HG02840 (cell line): ENCODE data around the gene TTC7B.

Source experiments
- ATAC-seq: cut with Tn5 transposase; IDR thresholded peaks from one replicate; pipeline ENCODE4 v1.9.1; 2021; ENCODE audit warnings: mild to moderate bottlenecking, moderate library complexity, moderate number of reproducible peaks; ENCODE audit not compliant: unreplicated experiment, low FRiP score

TTC7B gene

DNA sequence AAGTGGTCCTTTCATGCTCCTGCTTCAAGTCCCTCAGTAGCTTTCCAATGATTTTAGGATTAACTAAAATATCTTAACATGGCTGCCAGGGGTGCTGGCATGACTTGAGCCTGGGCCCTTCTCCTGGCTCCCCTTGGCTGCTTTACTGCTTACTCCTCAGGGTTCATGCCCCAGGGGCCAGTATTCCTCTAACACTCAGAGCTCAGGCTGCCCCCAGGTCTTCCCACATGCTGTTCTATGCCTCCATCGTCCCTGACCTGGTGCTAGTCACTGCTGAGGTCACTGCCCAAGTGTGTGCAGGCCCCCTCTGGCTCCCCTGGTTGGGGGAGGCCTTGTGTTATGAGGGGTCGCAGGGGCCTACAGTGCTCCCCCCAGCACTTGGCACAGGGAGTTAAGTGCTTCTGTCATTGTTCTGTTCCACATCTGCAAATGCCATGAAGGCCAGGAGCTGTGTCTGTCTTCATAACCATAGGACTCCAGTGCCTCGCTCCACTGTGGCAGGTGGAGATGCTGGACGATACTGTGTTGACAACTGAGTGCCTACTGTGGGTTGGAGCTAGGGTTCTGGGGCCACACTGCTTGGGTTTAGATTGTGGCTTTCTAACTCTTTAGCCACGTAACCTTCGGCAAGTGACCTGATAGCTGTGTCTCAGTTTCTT, 228.8 kb downstream of the TTC7B start:
- ATAC-seq, result no peak

DNA sequence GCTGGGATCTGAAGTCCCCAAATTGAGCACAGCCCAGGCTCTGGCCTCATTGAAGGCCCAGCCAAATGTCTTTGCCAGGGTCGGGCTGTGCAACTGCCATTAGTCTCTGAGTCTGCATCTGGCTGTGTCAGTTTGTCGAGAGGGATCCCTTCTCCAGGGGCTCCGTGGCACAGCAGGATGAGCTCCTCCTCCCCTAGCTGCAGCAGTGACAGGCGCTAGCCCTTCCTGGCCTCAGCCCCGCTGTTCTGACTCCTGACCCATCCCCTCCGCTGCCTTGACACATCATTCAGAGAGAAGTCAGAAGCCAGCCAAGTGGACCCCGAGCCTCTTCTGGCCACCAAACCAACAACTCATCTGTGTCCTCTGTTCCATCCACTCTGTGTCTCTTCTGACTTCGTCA, 231.1 kb downstream of the TTC7B start:
- no peak for ATAC-seq

DNA sequence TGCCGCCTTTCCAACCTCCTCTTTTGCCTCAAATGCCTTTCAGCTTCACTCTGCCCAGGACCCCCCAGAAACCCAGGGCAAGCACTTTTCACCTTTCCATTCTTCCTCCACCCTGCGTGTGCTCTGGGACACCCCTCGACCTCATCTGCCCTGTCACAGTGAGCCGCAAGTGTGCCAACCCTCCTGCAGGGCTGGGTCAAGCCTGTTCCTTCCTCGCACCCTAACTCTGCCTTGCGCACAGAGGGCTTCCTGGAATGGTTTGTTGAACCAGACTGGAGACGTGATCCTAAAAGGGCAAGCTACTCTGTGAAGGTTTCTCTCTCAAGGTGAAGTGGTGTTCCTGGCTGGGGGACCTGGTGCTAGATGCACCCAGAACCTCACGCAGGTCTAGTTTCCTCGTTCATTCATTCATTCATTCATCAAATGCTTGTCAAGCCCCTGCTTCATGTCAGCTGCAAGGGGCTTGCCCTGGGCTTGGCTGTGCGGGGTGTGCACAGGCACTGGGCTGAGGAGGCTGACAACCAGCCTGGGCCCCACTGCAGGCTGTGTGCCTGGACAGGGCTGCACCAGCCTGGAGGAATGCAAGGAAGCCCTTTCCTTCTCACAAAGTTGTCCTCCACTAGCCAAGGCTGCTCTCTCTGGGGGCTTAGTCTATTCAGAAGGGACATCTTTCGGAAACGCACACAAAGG, 232.2 kb downstream of the TTC7B start:
- no peak for ATAC-seq

DNA sequence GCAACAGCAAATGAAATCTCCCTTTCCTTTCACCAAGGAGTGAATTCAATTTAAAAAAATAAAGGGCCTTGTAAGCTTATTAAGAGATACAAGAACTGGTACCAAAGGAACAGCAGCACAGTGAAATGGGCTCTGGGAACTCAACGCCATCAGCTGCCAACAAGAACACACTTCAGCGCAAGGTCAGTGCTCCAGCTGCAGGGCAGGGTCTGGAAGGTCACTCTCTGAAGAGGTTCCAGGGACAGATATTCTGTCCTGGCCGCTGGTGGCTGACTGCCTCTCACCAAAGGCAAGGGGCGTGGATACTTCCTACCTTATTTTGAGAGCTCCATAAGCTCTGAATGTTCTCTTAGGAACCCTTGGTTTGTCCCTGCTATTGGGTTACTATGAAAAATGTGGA, 232.8 kb downstream of the TTC7B start:
- ATAC-seq, result no peak

DNA sequence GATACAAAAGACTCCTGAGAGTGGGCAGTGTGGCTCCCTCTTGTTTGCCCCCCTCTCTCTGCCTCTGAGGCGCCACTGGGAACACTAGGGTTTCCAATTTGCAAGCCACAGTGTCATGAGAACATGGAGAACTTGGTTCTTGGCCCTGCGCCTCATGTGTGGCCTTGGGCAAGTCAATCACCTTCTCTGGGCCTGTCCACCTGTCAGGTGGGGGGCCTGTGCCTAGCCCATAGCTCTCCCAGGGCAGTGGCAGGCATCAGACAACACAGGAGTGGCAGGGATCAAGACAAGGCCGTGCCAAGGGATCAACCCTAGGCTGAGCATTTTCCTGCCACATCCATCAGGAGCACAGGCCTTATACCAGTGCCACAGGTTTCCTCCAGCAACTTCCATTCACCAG, 234.1 kb downstream of the TTC7B start:
- no peak for ATAC-seq

DNA sequence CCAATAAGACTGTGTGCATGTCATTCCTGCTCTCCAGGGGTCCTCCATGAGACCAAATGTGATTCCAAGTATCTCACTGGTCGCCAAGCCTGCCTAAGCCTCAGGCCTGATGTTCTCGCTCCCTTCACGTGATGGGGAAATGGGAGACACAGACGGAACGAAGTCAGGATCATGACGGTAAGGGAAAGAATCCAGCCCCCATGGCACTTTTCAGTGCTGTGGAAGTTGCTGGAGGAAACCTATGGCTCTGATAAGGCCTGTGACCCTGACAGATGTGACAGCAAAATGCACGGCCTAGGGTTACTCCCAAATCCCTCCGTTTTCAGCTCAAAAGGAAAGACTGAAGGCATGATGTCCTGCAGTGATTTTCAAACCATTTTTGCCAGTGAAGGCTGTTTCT, 234.5 kb downstream of the TTC7B start:
- no peak for ATAC-seq

DNA sequence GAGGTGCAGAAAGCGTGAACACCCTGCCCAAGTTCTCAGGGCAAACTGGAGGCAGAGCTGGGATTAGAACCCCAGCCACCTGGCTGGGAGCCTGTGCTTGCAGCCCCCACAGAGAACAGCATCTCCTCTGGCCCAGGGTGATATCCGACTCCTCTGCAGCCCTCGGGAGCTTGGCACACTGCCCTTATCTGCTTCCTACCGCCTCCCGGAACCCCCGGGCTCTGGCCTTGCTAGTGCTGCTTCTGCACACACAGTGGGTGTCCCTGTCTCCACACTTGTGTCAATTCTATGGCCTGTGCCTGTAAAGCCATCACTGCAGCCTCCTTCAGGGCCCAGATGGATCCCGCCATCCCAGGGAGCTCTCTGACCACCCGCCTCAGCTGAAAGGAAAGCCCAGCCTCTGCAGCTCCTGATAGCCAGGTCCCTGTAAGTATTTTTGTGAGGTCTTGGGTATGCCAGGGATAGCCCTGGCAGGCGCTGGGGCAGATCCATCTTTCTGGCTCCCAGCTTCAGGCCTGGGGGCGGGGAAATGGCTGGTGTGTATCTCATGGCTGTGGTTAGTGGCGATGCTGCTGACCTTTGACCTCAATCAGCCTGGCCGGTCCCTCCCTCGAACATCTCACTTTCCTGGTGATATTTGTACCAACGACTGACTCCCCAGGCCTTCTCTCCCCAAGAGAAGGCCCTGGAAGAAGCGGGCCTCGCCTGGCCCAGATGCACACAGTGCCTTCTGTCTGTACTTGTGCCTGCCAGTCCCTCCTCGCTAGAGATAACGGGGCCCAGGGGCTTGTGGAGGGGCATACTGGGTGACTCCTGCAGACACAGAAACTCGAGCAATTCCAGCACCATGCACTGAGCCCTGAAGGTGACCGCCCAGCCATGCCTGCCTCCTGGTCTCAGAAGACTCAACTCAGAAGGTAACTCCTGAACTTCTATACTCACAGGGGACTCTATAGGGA, 235.6 kb downstream of the TTC7B start:
- ATAC-seq, result no peak

DNA sequence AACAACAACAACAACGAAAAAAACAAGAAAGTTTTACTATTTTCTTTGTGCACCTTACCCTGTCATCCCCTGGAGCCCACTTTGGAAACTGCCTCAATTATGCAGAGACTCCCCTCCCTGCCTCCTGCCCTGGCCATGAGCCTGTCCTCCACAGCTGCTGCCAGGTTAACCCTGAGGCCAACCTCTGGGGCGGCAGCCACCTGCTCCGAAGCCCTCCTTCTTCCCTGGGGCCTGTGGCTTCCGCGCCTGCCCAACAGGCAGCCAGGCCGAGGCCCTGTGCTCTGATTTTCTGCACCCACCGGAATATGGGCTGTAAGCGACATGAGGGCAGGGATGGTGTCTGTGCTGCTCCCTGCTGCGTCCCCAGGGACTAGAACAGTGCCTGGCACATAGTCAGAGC, 236.4 kb downstream of the TTC7B start:
- no peak for ATAC-seq

DNA sequence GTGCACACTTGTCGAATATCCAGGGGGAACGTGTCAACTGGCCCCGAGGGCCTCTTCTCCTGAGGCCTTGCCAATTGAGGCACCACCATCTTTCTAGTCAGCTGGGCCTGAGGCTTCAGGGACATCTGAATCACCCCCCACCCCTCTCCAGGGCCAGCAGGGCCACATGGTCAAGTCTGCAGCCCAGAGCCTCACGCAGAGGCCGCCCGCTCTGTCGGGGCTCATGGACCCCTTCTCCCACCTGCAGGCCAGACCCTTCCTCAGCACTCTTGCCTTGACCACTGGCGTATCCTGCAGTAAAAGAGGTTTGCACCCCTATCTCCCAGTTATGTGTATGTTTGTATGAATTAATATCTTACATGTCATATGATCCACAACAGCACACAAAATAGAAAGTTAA, 237.1 kb downstream of the TTC7B start:
- no peak for ATAC-seq

DNA sequence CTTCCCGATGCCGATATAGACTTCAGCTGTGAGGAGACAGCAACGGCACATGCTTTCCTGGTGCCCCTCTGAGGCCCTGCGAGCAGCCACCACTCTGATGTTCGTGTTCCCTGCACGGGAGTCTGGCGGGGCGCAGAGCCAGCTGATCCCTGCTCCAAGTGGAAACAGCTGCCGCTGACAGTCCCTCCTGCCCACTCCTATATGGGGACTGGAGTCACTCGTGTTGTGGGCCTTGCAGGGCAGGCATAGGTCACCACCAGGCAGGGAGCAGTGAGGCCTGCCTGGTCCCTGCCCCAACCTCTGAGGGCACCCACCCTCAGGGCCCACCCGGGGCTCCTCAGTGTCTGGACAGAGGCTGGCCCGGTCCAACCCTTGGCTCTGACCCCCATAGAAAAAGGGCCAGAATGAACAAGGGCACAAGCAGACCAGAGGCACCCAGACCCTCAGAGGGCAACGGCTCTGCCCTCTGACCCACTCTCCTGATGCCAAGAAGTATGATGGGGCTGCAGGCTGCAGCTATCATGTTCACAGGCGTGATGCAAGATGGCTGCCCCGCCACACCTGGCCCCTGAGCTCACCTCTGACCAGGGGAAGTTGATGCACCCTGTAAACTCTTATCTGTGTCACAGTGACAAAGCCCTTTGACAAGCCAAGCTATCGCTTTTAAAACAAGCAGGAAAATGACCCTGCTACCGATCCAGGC, 237.8 kb downstream of the TTC7B start:
- no peak for ATAC-seq

DNA sequence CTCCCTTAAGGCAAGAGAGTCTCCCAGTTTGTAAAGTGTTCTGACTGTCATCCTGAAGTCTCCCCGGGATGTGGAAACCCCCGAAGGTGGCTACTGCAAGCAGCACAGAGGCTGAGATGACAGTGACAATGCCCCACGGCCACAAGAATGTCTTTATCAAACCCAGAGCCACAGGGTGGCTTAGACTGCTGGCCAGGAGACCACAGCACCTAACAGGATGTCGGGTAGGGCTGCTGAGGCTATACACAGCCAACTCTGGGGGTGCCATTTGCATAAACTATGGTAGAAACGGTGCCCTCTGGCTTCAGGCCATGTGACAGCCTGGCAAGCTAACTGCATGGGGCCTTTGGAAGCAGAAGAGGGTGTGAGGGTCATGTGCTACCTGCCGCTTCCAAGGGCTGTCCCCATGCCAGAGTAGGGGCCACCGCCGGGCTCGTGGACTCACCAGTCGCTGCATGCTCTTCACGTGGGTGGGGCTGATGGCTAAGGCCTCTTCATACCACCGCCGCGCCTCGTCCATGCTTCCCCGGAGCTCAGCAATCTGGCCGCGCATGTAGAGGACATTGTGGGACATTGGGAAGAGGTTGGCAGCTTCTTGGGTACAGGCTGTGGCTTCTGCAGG, 238.5 kb downstream of the TTC7B start:
- ATAC-seq, result no peak

DNA sequence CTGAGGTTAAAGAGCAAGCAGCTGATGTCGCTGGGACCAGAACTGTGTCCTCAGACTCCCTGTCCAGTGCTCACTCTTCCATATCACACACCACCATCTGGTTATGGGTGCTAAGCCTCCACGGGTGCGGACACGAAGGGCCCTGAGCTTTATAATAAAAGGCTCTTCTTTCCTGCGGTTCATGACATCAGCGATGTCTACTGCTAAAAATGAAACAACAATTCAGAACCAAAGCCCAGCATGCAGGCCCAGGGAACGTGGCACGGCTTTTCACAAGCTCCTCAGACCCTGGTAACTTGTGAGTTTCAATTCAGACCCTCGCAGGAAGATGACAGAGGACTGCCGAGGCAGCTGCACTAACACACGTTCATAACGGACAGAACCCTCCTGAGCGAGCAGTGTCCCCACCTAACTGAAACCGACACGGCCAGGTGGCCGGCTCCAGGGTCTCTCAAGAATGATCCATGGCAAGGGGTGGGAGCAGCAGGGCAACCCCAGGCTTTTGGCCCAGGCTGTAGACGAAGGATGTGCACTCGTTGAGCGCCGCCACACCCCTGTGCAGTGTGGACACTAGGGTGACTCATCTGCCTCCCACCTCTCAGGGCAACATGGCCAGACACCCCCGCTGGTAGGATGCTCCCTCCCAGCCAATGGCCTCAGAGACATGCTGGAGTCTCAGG, 239.1 kb downstream of the TTC7B start:
- no peak for ATAC-seq

DNA sequence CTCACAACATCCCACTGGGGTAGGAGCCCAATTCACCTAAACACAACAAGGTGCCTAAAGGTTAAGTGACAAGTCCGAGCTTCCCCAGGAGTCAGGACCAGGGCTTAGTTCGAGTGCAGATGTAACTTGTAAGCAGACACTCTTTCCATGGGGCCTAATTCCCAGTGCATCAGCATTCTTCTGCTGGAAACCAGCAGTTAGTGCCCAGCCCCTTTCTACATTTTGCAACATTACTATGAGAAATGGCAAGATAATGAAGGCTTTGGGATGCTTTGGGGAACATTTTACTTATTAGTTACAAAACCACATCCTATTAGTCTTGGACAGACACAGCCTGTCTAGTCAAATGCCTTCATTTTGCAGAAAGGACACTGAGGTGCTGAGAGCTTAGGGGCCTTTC, 239.6 kb downstream of the TTC7B start:
- ATAC-seq, result no peak

DNA sequence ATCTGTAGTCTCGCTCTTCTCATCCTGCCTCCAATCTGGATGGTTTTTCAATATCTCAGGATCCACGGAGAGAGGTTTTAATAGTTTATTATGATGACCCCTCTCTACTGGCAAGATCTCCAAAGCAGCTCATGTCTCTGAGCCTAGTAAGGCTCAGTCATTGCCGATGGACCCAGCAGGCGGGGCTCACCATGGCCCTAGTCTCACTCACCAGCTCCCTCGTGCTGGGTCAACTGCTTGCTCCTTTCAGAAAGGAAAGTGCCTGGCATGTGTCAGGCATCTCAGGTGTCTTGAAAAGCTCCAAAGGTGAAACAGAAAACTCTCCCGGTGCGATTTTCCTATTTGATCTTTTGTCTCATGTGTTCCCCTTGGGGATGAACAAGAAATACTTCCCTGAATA, 240.4 kb downstream of the TTC7B start:
- ATAC-seq, result no peak

DNA sequence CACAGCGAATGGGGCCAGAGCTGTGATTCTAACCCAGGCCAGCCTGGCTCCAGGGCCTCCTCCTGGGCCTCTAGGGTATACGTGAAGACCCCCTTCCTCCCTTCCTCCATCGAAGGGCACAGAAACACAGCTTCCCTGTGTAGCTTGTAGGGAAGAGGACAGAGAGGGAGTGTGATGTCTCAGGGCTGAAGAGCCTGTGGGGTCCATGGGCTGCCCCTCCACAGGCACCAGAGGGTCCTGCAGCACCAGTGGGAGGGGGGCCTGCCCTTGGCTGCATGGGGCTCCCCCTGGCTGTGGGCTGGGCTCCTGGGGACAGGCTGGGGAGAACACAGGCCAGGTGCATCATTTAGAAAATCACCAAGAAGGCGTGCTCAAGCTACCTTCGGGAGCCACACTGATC, 240.9 kb downstream of the TTC7B start:
- ATAC-seq, result no peak

DNA sequence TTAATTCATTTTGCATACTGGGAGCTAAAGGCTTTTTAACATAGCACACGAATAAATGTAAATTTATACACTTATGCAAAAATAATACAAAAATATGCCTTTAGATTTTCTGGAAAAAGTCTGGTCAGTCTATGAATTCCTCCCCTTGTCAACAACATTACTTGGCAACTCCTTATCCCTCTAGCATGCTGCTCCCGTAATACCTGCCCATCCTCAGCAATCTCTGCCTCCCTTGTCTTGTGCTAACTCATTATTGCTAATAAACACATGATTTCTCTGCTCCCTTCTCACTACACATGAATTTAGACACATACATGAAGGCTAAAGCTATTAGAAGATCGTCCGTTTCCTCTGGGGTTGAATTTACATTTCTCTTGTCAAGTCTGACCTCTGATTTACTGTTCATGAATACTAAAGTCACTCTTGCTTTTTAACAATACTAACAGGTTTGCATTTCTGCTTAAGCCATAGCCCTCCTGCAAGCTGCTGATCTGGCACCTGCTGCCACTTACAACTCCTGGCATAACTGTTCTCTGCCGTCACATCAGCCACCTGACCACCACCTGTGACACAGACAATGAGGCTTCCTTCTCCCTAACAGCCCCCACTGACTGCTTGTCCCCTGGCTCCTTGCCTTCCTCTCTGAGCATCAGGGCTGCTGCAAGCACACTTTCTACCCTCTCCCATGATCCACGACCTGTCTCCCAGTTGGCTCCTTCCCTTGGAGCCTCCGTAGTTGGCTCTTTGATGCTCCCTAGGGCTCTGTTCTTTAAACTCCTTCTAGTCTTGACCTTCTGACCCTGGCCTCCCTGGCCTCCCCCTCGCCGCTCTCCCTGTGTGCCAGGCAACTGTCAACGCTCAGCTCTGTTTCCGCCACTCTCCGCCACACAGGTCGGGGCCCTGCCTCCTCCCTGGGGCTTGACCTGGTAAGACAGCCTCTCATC, 241.8 kb downstream of the TTC7B start:
- no peak for ATAC-seq

DNA sequence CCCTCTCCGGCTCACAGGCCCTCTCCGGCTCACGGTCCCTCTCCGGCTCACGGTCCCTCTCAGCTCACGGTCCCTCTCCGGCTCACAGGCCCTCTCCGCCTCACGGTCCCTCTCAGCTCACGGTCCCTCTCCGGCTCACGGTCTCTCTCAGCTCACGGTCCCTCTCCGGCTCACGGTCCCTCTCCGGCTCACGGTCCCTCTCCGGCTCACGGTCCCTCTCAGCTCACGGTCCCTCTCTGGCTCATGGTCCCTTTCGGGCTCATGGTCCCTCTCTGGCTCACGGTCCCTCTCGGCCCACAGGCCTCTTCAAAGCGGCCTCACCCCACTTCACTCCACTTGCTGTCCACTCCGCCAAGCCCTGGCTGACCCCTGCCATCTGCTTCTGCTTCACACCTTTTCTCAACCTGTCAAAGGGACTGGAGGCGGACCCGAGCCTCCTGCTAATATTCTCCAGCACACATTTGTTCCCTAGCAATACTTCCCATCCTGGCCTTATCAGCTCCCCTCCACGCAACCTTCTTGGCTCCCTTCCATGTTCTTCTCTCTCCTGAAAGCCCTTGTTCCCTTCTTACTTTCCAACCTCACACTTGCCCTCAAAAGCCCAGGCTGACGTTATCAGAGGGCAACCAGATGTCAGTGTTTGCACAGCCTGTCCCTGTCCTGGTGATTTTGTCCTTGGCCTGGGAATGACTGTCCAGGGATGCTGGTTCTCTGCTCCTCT, 242.7 kb downstream of the TTC7B start:
- no peak for ATAC-seq
